ACC112 (cell line): ENCODE measurements around the gene SPAG16.

Source experiments
- H2AFZ ChIP-seq: fragments of 200-600 bp; sonication (generic); one replicate; pipeline ENCODE4 v1.6.0; 2017; ENCODE audit warnings: antibody characterized with exemption, low read length; ENCODE audit not compliant: unreplicated experiment
- H3K27ac ChIP-seq: fragments of 200-600 bp; sonication (generic); 2 replicates; pipeline ENCODE4 v1.5.1; 2014; ENCODE audit warnings: low read depth, mild to moderate bottlenecking, antibody characterized with exemption, low read length, moderate library complexity
- H3K27me3 ChIP-seq: fragments of 200-600 bp; sonication (generic); 2 replicates; pipeline ENCODE4 v1.6.1; 2014; ENCODE audit warnings: mild to moderate bottlenecking, antibody characterized with exemption, low read length, moderate library complexity, mixed read lengths; ENCODE audit not compliant: insufficient read depth
- H3K36me3 ChIP-seq: fragments of 200-600 bp; sonication (generic); 2 replicates; pipeline ENCODE4 v1.6.1; 2016; ENCODE audit warnings: mild to moderate bottlenecking, antibody characterized with exemption, low read length, moderate library complexity, mixed read lengths; ENCODE audit not compliant: insufficient read depth
- H3K4me1 ChIP-seq: fragments of 200-600 bp; sonication (generic); one replicate; pipeline ENCODE4 v1.6.1; 2016; ENCODE audit warnings: low read length, mixed read lengths; ENCODE audit not compliant: insufficient read depth, unreplicated experiment, control insufficient read depth
- H3K4me3 ChIP-seq: fragments of 200-600 bp; sonication (generic); 2 replicates; pipeline ENCODE4 v1.5.1; 2014; ENCODE audit warnings: mild to moderate bottlenecking, low read depth, low read length
- H3K79me2 ChIP-seq: fragments of 200-600 bp; sonication (generic); one replicate; pipeline ENCODE4 v1.6.0; 2016; ENCODE audit warnings: low read length; ENCODE audit not compliant: control insufficient read depth, unreplicated experiment, insufficient read depth

SPAG16 gene

DNA sequence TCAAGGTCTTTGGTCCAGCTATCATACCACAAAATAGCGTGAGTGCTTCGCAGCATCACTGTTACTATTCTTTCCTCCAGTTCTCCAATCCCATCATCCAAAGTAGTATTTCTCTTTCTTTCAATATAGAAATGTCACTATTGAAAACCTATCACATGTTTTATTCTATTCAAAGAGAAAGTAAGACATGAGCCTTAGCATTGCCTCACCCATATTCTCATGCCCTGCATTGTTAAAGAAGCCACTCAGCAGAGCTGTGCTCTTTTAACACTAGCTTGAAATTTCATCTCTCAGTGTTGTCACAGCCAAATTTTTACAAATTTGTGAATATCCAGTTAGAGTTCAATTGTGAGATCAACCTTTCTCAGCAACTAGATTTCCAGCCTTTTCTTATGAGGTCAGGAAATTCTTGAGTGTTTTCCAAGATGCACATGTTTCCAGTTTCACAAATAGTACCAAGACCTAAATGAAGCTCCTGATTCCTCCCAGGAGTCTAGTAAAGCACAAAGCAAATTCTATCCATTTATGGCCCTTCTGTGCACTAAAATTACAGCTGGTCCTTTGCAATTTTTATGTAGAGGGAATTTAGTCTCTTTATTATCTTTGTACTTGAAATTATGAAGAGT is 343.7 kb downstream of the SPAG16 start:
- no peaks in the 10 kb centered on the region for H3K27me3 ChIP-seq
- H3K36me3 ChIP-seq = no peaks in the 10 kb centered on the region

DNA sequence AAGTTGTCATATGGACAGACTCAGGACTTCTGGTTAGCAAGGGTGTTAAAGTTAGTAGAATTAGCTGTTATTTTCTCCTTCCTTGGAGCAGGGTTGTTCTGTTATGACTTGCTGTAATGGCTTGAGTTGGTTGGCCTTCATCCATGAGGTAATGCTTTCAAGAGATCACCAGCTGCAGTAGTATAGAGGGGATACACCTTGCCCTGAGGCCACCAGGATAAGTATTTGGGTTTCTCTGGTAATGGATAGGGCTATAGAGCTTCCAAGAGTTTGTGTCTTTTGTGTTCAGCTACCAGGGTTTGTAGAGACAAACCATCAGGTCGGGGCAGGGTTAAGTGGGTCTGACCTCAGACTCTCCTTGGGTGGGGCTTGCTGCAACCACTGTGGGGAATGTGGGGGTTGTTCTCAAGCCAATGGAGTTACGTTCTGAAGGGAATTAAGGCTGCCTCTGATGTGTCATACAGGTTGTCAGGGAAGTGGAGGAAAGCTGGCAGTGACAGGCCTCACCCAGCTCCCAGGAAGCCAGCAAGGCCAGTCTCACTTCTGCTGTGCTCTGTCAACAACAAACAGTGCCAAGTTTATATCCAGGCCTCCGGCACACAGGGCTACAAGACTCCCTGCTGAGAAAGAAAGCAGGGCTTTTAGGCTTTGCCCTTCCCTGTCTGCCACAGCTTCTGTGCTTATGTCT is 356.6 kb downstream of the SPAG16 start:
- H2AFZ ChIP-seq = no peak overlapping the region
- no peaks in the 10 kb centered on the region for H3K4me1 ChIP-seq
- H3K27me3 ChIP-seq = no peaks in the 10 kb centered on the region
- H3K4me3 ChIP-seq = no peak overlapping the region
- H3K27ac ChIP-seq = no peak overlapping the region
- H3K36me3 ChIP-seq = no peaks in the 10 kb centered on the region
- no peaks in the 10 kb centered on the region for H3K79me2 ChIP-seq

More for the DNA sequence above, 343.7 kb downstream of the SPAG16 start:
- H3K27ac ChIP-seq = no peak overlapping the region
- H2AFZ ChIP-seq = no peak overlapping the region
- H3K4me3 ChIP-seq = 0 out of 2 replicates have a peak overlapping the region, but pooled peaks have one; percentile 2
- H3K4me1 ChIP-seq = no peaks in the 10 kb centered on the region
- H3K79me2 ChIP-seq = no peaks in the 10 kb centered on the region

DNA sequence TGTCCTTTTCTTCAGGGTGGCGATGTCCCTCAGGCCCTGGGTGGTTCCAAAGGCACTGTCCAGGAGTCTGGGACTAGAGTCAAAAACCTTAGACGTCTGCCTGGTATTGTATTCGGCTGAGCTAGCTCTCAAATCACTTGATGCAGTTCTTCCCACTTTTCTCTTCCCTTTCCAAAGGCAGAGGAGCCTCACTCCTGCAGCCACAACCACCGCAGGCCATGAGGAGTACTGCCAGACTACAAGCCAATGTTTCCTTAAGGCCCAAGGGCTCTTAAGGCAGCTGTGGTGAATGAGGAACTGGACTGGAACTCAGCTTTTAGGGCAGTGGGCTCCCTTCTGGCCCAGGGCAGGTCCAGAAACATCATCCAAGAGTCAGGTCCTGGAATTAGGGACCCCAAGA is 360.7 kb downstream of the SPAG16 start:
- Histone ChIP-seq H3K79me2 (no peaks in the 10 kb centered on the region), H3K4me1 (no peaks in the 10 kb centered on the region), H3K4me3 (no peak overlapping the region), H3K27me3 (no peaks in the 10 kb centered on the region), H2AFZ (no peak overlapping the region), H3K27ac (no peak overlapping the region), H3K36me3 (no peaks in the 10 kb centered on the region)

DNA sequence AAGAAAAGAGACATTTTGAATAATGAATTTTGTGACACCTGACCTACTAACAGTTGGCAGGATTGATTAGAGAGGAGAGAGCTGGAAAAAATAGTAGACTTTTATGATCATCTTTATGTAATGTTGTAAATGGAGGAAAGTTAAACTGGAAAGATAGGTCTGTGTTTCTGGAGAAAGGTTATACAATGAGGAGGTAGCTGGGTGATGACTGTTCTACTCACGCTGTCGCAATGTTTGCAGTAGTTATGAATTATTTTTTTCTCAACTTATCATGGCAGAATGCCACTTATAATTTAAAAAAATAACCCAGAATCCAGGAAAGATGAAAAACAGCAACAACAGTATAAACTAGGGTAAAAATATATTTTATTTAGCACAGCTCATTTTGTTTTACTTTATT is 364.9 kb downstream of the SPAG16 start:
- no peaks in the 10 kb centered on the region for H3K27me3 ChIP-seq
- no peaks in the 10 kb centered on the region for H3K36me3 ChIP-seq
- H2AFZ ChIP-seq = no peak overlapping the region
- no peak overlapping the region for H3K27ac ChIP-seq
- no peaks in the 10 kb centered on the region for H3K4me1 ChIP-seq
- H3K4me3 ChIP-seq = no peak overlapping the region
- H3K79me2 ChIP-seq = no peaks in the 10 kb centered on the region

DNA sequence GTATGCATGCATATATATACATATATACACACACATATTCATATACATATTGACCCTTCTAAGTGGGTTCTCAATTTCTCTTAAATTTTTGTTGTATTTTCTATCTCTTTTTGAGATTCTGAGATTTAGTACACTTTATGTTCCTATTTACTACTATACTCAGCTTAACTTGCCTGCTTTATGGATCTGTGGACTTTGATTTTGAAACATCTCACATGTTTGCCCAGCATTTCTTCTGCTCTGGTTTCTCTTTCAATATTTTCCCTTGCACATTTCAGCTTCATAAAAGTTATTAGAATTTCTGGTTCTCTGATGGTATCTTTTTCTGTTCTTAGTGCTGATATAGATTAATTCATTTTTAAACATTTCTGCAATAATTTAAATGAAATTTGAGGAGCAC is 380.6 kb downstream of the SPAG16 start:
- H3K79me2 ChIP-seq = no peaks in the 10 kb centered on the region
- no peaks in the 10 kb centered on the region for H3K4me1 ChIP-seq
- H3K4me3 ChIP-seq = no peak overlapping the region
- H2AFZ ChIP-seq = no peak overlapping the region
- no peaks in the 10 kb centered on the region; the same call in 1 of the 2 replicates for H3K36me3 ChIP-seq
- no peaks in the 10 kb centered on the region for H3K27me3 ChIP-seq
- H3K27ac ChIP-seq = no peak overlapping the region

DNA sequence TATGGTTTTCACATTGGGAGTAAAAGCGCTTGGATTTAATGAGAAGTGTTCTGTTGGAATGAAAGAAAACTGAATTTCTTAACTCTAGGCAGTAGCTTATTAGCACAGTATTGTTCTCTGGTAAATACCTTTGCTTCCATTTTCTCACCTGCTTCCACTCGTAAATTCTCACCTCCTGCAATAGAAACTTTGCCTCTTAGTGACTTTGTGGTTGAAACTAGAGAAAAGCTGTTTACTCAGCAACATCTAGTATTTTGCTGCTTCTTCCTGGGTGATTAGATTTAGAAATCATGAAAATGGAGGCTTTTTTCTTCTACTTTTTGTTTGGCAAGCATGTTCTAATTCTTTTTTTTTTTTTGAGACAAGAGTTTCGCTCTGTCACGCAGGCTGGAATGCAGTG is 385.4 kb downstream of the SPAG16 start:
- H3K79me2 ChIP-seq = no peaks in the 10 kb centered on the region
- no peak overlapping the region for H3K27ac ChIP-seq
- no peak overlapping the region for H2AFZ ChIP-seq
- H3K4me1 ChIP-seq = no peaks in the 10 kb centered on the region
- no peaks in the 10 kb centered on the region for H3K27me3 ChIP-seq
- H3K4me3 ChIP-seq = no peak overlapping the region
- no peaks in the 10 kb centered on the region for H3K36me3 ChIP-seq

DNA sequence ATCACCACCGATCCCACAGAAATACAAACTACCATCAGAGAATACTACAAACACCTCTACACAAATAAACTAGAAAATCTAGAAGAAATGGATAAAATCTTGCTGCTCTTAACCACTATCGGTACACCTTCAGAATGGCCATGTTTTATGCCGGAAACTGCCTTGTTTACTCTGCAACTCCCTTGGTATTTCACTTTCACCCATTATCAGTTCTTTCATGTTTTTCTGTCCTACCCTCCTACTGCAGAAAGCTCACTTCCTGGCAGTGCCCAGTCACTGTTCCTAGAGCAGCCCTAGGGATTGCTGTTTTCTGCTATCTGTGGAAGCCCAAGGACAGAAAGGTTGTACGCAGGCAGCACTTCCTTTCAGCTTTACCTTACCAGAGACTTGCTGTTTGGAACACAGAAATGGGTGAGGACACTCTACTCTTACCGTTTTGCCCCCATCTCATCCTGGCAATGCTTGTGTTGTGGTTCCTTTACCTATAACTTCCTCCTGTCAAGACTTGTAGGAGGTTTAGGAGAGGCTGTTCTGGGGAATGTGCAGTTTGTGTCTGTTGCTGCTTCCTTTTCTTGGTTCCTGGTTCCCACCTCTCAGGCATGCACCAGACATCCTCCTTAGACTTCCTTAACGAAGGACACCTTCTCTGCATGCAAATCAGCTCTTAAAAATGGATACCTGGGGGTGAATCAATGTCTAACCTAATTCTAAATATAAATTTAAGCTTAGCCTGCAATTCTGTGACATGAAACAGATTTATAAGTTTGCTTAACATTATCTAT is 394.4 kb downstream of the SPAG16 start:
- Histone ChIP-seq H2AFZ (no peak overlapping the region), H3K79me2 (no peaks in the 10 kb centered on the region), H3K36me3 (no peaks in the 10 kb centered on the region), H3K4me3 (no peak overlapping the region), H3K27ac (no peak overlapping the region), H3K4me1 (no peaks in the 10 kb centered on the region), H3K27me3 (peaks cover 5% of the 10 kb centered on the region; the same call in 1 of the 2 replicates)

DNA sequence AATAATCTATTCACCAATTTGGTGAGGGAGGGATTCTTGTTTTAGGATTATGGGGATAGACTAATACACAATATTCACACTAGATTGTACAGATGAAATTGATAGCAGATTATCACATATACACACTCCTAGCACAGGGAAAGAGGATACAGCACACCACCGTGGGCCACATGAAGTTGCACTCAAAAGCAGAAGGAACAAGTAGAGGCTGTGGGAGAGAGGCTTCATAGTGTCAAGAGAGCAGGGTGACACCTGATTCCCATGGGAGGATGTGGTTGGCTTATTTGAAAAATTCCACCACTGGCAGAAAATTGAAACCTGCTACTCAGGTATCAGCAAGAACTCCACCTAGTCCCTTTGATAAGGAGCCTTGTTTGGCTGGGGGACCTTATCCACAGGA is 395.6 kb downstream of the SPAG16 start:
- Histone ChIP-seq H3K79me2 (no peaks in the 10 kb centered on the region), H3K4me3 (no peak overlapping the region), H3K27me3 (peaks cover 5% of the 10 kb centered on the region; the same call in 1 of the 2 replicates), H3K27ac (no peak overlapping the region), H2AFZ (no peak overlapping the region), H3K4me1 (no peaks in the 10 kb centered on the region), H3K36me3 (no peaks in the 10 kb centered on the region)

DNA sequence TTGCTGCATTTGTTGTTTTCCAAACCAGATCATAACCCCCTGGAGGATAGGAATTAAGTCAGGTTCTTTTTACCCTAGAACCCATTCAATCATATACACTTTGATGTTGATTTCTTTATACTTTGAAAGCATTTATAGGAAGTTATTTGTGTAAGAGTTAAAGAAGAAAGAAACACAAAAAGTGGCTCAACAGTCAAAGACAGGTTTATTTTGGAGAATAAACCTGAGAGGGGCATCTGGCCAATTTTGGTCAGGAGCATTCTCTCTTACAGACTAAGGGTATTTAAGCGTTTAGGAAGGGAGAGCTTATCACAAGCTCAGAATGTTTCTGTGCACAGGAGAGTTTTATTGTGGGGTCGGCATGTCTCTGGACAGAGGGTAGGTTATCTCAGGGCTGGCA is 398.0 kb downstream of the SPAG16 start:
- peaks cover 5% of the 10 kb centered on the region; the same call in 1 of the 2 replicates for H3K27me3 ChIP-seq
- no peak overlapping the region for H3K4me3 ChIP-seq
- no peaks in the 10 kb centered on the region for H3K36me3 ChIP-seq
- no peak overlapping the region for H2AFZ ChIP-seq
- H3K4me1 ChIP-seq = no peaks in the 10 kb centered on the region
- H3K79me2 ChIP-seq = no peaks in the 10 kb centered on the region
- no peak overlapping the region for H3K27ac ChIP-seq

DNA sequence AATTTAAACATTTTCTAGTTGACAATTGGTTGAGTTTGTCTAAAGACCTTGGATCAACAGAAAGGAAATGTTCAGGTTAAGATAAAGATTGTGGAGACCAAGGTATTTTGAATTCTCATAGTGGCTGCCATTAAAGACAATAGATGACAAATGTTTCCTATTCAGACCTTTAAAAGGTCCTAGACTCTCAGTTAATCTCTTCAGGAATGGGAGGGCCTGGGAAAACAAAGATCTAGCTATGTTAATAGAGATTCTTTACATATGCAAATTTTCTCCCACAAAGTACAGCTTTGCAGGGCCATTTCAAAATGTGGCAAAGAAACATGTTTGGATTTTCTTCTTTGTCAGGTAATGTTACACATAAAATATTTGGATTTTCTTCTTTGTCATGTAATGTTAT is 403.9 kb downstream of the SPAG16 start:
- Histone ChIP-seq H2AFZ (no peak overlapping the region), H3K4me1 (no peaks in the 10 kb centered on the region), H3K27me3 (no peaks in the 10 kb centered on the region; the same call in 1 of the 2 replicates), H3K27ac (no peak overlapping the region), H3K4me3 (no peak overlapping the region), H3K79me2 (no peaks in the 10 kb centered on the region), H3K36me3 (no peaks in the 10 kb centered on the region)
